ENCODE measurements around the gene MYO9B. TPM values are rescaled to one million over a fixed set of nuclear protein-coding genes. Genes with fewer than 3 reads are reported as not detected.

Gene MYO9B
- total and polyA plus RNA-seq, 2 of the 13 experiments (the other 11 are each of a cell fraction or from before 2014, with no cell fraction given): 18.0 to 18.3 TPM

DNA sequence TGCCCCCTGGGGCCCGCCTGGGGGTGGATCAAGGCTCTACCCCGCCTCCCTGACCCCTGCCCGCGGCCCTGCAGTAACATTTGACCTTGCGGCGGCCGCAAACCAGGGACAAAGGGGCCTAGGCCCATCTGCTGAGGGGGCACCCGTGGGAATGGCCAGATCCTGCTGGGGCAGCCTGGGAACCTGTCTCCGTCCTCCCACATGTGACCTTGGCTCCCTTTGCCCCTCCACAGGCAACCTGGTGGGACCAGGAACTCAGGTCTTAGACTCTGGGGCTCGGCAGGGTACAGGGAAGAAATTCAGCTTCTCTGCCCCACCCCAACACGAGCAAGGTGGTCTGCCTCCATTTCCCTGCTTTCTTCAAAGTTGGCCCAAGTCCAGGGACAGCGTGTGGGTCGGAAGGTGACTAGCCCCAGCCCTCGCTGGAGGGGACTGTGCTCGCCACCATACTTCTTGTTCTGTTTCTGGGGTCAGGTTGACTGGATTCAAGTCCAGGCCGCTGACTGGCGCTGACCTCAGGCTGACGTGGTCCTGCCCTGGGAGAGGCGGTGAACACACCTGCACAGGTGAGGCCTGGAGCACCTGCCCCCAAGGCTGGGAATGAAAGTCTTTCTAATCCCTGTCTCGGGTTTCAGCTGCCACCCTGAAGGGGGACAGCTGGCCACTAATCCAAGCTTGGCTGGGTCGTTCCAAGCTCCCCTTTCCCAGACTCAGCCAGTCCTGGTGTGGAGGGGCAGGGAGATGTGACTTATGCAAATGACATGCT is 172.6 kb downstream of the MYO9B start (continued):
- TF ChIP-seq, protein P1, sequence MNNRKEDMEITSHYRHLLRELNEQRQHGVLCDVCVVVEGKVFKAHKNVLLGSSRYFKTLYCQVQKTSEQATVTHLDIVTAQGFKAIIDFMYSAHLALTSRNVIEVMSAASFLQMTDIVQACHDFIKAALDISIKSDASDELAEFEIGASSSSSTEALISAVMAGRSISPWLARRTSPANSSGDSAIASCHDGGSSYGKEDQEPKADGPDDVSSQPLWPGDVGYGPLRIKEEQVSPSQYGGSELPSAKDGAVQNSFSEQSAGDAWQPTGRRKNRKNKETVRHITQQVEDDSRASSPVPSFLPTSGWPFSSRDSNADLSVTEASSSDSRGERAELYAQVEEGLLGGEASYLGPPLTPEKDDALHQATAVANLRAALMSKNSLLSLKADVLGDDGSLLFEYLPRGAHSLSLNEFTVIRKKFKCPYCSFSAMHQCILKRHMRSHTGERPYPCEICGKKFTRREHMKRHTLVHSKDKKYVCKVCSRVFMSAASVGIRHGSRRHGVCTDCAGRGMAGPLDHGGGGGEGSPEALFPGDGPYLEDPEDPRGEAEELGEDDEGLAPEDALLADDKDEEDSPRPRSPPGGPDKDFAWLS (CRISPR knock-in tag; IDR thresholded peaks at IDR 0.05; ENCODE audit: borderline replicate concordance): peak; percentile 96; the same call in 1 of the 2 replicates
- TF ChIP-seq ZNF780A (CRISPR knock-in tag; IDR thresholded peaks at IDR 0.05) (no peak), JUND (CRISPR knock-in tag; IDR thresholded peaks at IDR 0.05) (peak; percentile 81), TCF7L2 (IDR thresholded peaks at IDR 0.05; ENCODE audit: low read depth, low read length) (peak; percentile 44; the same call in 1 of the 2 replicates), NKX3-1 (CRISPR knock-in tag; IDR thresholded peaks at IDR 0.05) (no peak), ZNF83 (CRISPR knock-in tag; IDR thresholded peaks at IDR 0.05; ENCODE audit: borderline replicate concordance) (0 out of 2 replicates have a peak, but pooled peaks have one; percentile 3), ATM (IDR thresholded peaks at IDR 0.05; ENCODE audit: borderline replicate concordance) (no peak), HMGA1 (CRISPR knock-in tag; conservative IDR thresholded peaks at IDR 0.05) (no peak), ZNF33B (CRISPR knock-in tag; IDR thresholded peaks at IDR 0.05) (peak; percentile 39; the same call in 1 of the 2 replicates), NFATC3 (CRISPR knock-in tag; IDR thresholded peaks at IDR 0.05) (no peak), HES4 (CRISPR knock-in tag; IDR thresholded peaks at IDR 0.05; ENCODE audit: borderline replicate concordance) (no peak), NFIC (IDR thresholded peaks at IDR 0.05; ENCODE audit: low read length) (peak; percentile 66; the same call in 1 of the 2 replicates), ZNF24 (IDR thresholded peaks at IDR 0.05) (no peak), FLYWCH1 (CRISPR knock-in tag; IDR thresholded peaks at IDR 0.05) (no peak), ZNF7 (CRISPR knock-in tag; IDR thresholded peaks at IDR 0.05) (no peak), THAP11 (CRISPR knock-in tag; IDR thresholded peaks at IDR 0.05) (peak; percentile 81), ZNF605 (CRISPR knock-in tag; IDR thresholded peaks at IDR 0.05) (peak; percentile 82), PPARG (CRISPR knock-in tag; conservative IDR thresholded peaks at IDR 0.05) (peak; percentile 94), ZNF333 (CRISPR knock-in tag; IDR thresholded peaks at IDR 0.05; ENCODE audit: borderline replicate concordance) (no peak), ZSCAN29 (CRISPR knock-in tag; conservative IDR thresholded peaks at IDR 0.05) (peak; percentile 79; the same call in 1 of the 2 replicates), ZNF331 (CRISPR knock-in tag; IDR thresholded peaks at IDR 0.05) (peak; percentile 95), RFXANK (CRISPR knock-in tag; IDR thresholded peaks at IDR 0.05) (no peak), SP4 (CRISPR knock-in tag; IDR thresholded peaks at IDR 0.05) (peak; percentile 80), CBX2 (IDR thresholded peaks at IDR 0.05; ENCODE audit: low read depth, low read length) (no peak), CBX2 (CRISPR knock-in tag; IDR thresholded peaks at IDR 0.05; ENCODE audit: low read depth) (no peak)
- TF ChIP-seq, protein P2, sequence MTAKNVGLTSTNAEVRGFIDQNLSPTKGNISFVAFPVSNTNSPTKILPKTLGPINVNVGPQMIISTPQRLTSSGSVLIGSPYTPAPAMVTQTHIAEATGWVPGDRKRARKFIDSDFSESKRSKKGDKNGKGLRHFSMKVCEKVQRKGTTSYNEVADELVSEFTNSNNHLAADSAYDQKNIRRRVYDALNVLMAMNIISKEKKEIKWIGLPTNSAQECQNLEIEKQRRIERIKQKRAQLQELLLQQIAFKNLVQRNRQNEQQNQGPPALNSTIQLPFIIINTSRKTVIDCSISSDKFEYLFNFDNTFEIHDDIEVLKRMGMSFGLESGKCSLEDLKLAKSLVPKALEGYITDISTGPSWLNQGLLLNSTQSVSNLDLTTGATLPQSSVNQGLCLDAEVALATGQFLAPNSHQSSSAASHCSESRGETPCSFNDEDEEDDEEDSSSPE (CRISPR knock-in tag; IDR thresholded peaks at IDR 0.05): peak; percentile 42; the same call in 1 of the 2 replicates
- TF ChIP-seq, protein P3, sequence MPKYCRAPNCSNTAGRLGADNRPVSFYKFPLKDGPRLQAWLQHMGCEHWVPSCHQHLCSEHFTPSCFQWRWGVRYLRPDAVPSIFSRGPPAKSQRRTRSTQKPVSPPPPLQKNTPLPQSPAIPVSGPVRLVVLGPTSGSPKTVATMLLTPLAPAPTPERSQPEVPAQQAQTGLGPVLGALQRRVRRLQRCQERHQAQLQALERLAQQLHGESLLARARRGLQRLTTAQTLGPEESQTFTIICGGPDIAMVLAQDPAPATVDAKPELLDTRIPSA (CRISPR knock-in tag; IDR thresholded peaks at IDR 0.05; ENCODE audit: borderline replicate concordance): no peak
- TF ChIP-seq, protein P4, sequence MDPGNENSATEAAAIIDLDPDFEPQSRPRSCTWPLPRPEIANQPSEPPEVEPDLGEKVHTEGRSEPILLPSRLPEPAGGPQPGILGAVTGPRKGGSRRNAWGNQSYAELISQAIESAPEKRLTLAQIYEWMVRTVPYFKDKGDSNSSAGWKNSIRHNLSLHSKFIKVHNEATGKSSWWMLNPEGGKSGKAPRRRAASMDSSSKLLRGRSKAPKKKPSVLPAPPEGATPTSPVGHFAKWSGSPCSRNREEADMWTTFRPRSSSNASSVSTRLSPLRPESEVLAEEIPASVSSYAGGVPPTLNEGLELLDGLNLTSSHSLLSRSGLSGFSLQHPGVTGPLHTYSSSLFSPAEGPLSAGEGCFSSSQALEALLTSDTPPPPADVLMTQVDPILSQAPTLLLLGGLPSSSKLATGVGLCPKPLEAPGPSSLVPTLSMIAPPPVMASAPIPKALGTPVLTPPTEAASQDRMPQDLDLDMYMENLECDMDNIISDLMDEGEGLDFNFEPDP (CRISPR knock-in tag; conservative IDR thresholded peaks at IDR 0.05): peak; percentile 96; the same call in 1 of the 2 replicates
